ENCODE data around the gene SRBD1. TPM values are rescaled to one million over a fixed set of nuclear protein-coding genes. Genes with fewer than 3 reads are reported as not detected.

Gene SRBD1
- polyA plus RNA-seq, 1 experiment: 2.7 TPM

DNA sequence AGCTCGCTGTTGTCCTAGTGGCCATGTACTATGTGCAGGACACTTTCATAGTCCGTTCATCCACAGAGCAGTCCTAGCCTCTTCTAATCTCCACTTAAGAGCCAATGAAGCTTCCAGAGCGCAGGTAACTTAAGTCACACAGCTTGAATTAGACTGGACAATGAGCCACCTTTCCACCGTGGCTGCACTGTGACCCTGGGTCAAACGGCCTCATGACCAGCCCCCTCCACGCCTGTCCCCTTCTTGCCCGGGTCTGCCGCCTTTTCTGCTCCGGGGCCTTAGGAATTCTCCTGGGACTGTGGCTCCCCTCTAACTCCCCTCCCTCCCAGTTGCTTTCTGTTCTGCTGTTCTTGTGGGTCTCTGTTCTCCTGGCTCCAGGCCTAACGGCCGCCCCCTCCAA, 32.0 kb upstream of the SRBD1 start:
- TF ChIP-seq, protein P1, sequence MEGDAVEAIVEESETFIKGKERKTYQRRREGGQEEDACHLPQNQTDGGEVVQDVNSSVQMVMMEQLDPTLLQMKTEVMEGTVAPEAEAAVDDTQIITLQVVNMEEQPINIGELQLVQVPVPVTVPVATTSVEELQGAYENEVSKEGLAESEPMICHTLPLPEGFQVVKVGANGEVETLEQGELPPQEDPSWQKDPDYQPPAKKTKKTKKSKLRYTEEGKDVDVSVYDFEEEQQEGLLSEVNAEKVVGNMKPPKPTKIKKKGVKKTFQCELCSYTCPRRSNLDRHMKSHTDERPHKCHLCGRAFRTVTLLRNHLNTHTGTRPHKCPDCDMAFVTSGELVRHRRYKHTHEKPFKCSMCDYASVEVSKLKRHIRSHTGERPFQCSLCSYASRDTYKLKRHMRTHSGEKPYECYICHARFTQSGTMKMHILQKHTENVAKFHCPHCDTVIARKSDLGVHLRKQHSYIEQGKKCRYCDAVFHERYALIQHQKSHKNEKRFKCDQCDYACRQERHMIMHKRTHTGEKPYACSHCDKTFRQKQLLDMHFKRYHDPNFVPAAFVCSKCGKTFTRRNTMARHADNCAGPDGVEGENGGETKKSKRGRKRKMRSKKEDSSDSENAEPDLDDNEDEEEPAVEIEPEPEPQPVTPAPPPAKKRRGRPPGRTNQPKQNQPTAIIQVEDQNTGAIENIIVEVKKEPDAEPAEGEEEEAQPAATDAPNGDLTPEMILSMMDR (IDR thresholded peaks at IDR 0.05; ENCODE audit: insufficient read depth, low read depth, low read length): no peak
- POLR2A ChIA-PET: no interaction called here
- DNase-seq (ENCODE audit: low read depth): no peak
- H3K4me3 ChIP-seq (ENCODE audit: low read depth, low read length): peak overlapping the region; percentile 53
- H3K36me3 ChIP-seq (ENCODE audit: control insufficient read depth, insufficient read depth, low read length): no peaks in the 10 kb centered on the region
- H3K27me3 ChIP-seq (ENCODE audit: control insufficient read depth, insufficient read depth, low read length): peaks cover 12% of the 10 kb centered on the region
- CTCF ChIA-PET: interaction anchor here (0.5 to 2.6 kb wide), 16 partner anchors 9 to 806 kb away, joined by 3 to 18 read pairs (median 3); no protein-coding TSS in a partner anchor

GRCh38 chr2:45640576-45640975, 29.5 kb upstream of the SRBD1 start:
- TF ChIP-seq, protein P1 (IDR thresholded peaks at IDR 0.05; ENCODE audit: insufficient read depth, low read depth, low read length): no peak
- DNase-seq (ENCODE audit: low read depth): no peak
- Histone ChIP-seq H3K4me3 (ENCODE audit: low read depth, low read length) (no peak overlapping the region), H3K36me3 (ENCODE audit: control insufficient read depth, insufficient read depth, low read length) (no peaks in the 10 kb centered on the region), H3K27me3 (ENCODE audit: control insufficient read depth, insufficient read depth, low read length) (peaks cover 14% of the 10 kb centered on the region)
- POLR2A ChIA-PET: no interaction called here
- CTCF ChIA-PET: no interaction called here

GRCh38 chr2:45637440-45637839, 26.4 kb upstream of the SRBD1 start:
- ChIA-PET CTCF (interaction anchor here (0.7 to 1.1 kb wide), 2 partner anchors 10 to 142 kb away, joined by 4 read pairs; no protein-coding TSS in a partner anchor), POLR2A (no interaction called here)
- Histone ChIP-seq H3K36me3 (ENCODE audit: control insufficient read depth, insufficient read depth, low read length) (no peaks in the 10 kb centered on the region), H3K4me3 (ENCODE audit: low read depth, low read length) (no peak overlapping the region), H3K27me3 (ENCODE audit: control insufficient read depth, insufficient read depth, low read length) (peaks cover 13% of the 10 kb centered on the region)
- TF ChIP-seq, protein P1 (IDR thresholded peaks at IDR 0.05; ENCODE audit: insufficient read depth, low read depth, low read length): no peak
- no peak for DNase-seq (ENCODE audit: low read depth)

- TF ChIP-seq, protein P1 (IDR thresholded peaks at IDR 0.05; ENCODE audit: insufficient read depth, low read depth, low read length): no peak
- H3K4me3 ChIP-seq (ENCODE audit: low read depth, low read length): no peak overlapping the region
- no peak for DNase-seq (ENCODE audit: low read depth)
- H3K27me3 ChIP-seq (ENCODE audit: control insufficient read depth, insufficient read depth, low read length): peaks cover 17% of the 10 kb centered on the region
- ChIA-PET CTCF (no interaction called here), POLR2A (no interaction called here)
- no peaks in the 10 kb centered on the region for H3K36me3 ChIP-seq (ENCODE audit: control insufficient read depth, insufficient read depth, low read length)
These were observed 24.9 kb upstream of the SRBD1 start for GRCh38 chr2:45636008-45636407.

DNA sequence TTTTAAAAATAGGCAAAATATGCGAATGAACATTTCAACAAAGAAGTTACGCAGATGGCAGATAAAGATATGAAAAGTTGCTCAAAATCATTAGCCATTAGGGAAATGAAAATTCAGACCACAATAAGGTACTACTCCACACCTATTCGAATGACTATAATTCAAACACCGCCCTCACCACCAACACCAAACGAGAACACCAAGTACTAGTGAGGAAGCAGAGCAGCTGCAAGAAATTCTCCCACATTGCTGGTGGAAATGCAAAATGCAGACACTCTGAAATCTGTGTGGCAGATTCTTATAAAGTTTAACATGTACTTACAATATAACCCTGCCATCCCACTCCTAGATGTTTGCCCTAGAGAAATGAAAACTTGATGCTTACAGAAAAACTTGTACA, 23.2 kb upstream of the SRBD1 start:
- TF ChIP-seq, protein P1 (IDR thresholded peaks at IDR 0.05; ENCODE audit: insufficient read depth, low read depth, low read length): no peak
- DNase-seq (ENCODE audit: low read depth): no peak
- Histone ChIP-seq H3K27me3 (ENCODE audit: control insufficient read depth, insufficient read depth, low read length) (peaks cover 14% of the 10 kb centered on the region), H3K4me3 (ENCODE audit: low read depth, low read length) (no peak overlapping the region), H3K36me3 (ENCODE audit: control insufficient read depth, insufficient read depth, low read length) (no peaks in the 10 kb centered on the region)
- ChIA-PET POLR2A (no interaction called here), CTCF (interaction anchor here (0.6 to 2.7 kb wide), 5 partner anchors 8 to 653 kb away, joined by 3 to 9 read pairs (median 3); no protein-coding TSS in a partner anchor)

Measured in BJ (cell line).